Neutrophil (primary cell): ENCODE measurements around the gene TMEM45B.
"Not testable (repeated sequence)": the region's sequence is repeated elsewhere in the genome, so short reads cannot be mapped to it uniquely, and the experiment has no call there.

ENCODE experiments used
- H3K27ac ChIP-seq: fragments of 200-600 bp; sonication (generic); 2 replicates; pipeline ENCODE4 v1.5.1; 2016; ENCODE audit warnings: mild to moderate bottlenecking, moderate library complexity
- H3K27me3 ChIP-seq: fragments of 200-600 bp; sonication (generic); 2 replicates; pipeline ENCODE4 v1.6.0; 2016; ENCODE audit warnings: mild to moderate bottlenecking
- H3K36me3 ChIP-seq: fragments of 200-600 bp; sonication (generic); 2 replicates; pipeline ENCODE4 v1.5.1; 2017
- H3K4me1 ChIP-seq, 2 experiments: fragments of 200-600 bp in 1 of 2; sonication (generic) in 1 of 2; 1 replicate in 1 of 2; 2 replicates in 1 of 2; pipeline versions ENCODE4 v1.5.1 to v1.6.1; 2013 to 2016; ENCODE audit warnings: low read depth in 1 of 2, low read length in 1 of 2, mild to moderate bottlenecking in 1 of 2, moderate library complexity in 1 of 2; ENCODE audit not compliant: control insufficient read depth in 1 of 2, insufficient read depth in 1 of 2
- H3K4me3 ChIP-seq, 2 experiments: fragments of 200-600 bp in 1 of 2; sonication (generic) in 1 of 2; 1 replicate in 1 of 2; 2 replicates in 1 of 2; pipeline ENCODE4 v1.5.1; 2013 to 2016; ENCODE audit warnings: low read depth in 1 of 2, low read length in 1 of 2, mild to moderate bottlenecking in 1 of 2, moderate library complexity in 1 of 2
- H3K9me3 ChIP-seq: fragments of 200-600 bp; sonication (generic); 2 replicates; pipeline ENCODE4 v1.5.1; 2016
- CTCF ChIP-seq: fragments of 200-600 bp; sonication (generic); IDR thresholded peaks from 2 replicates; pipeline ENCODE4 v1.5.1; 2016; ENCODE audit warnings: antibody characterized with exemption

Gene TMEM45B

GRCh38 chr11:129861702-129862522 lies 46.3 kb downstream of the TMEM45B start:
- no peak for TF ChIP-seq CTCF
- Histone ChIP-seq H3K27me3 (no peaks in the 10 kb centered on the region), H3K27ac (no peak overlapping the region), H3K9me3 (no peaks in the 10 kb centered on the region), H3K36me3 (peaks cover 86% of the 10 kb centered on the region), H3K4me1 (peaks cover 5 to 16% of the 10 kb centered on the region in 2 experiments), H3K4me3 (no peak overlapping the region)

- Histone ChIP-seq H3K27ac (no peak overlapping the region), H3K4me3 (no peak overlapping the region), H3K4me1 (peaks cover 5 to 19% of the 10 kb centered on the region in 2 experiments), H3K36me3 (peaks cover 90% of the 10 kb centered on the region), H3K9me3 (no peaks in the 10 kb centered on the region), H3K27me3 (no peaks in the 10 kb centered on the region)
- TF ChIP-seq CTCF, result no peak
Measured at GRCh38 chr11:129864811-129865210, 49.2 kb downstream of the TMEM45B start.

GRCh38 chr11:129865701-129866100 lies 50.1 kb downstream of the TMEM45B start:
- no peak overlapping the region for H3K4me3 ChIP-seq
- no peaks in the 10 kb centered on the region for H3K9me3 ChIP-seq
- H3K36me3 ChIP-seq, result peaks cover 90% of the 10 kb centered on the region
- no peak overlapping the region for H3K27ac ChIP-seq
- no peak for TF ChIP-seq CTCF
- H3K27me3 ChIP-seq, result no peaks in the 10 kb centered on the region
- H3K4me1 ChIP-seq, result peaks cover 5 to 19% of the 10 kb centered on the region in 2 experiments

GRCh38 chr11:129866311-129866710 lies 50.7 kb downstream of the TMEM45B start:
- Histone ChIP-seq H3K9me3 (no peaks in the 10 kb centered on the region), H3K4me3 (no peak overlapping the region), H3K4me1 (peaks cover 5 to 19% of the 10 kb centered on the region in 2 experiments), H3K36me3 (peaks cover 90% of the 10 kb centered on the region), H3K27ac (no peak overlapping the region), H3K27me3 (no peaks in the 10 kb centered on the region)
- TF ChIP-seq CTCF, result no peak

- peaks cover 92% of the 10 kb centered on the region for H3K36me3 ChIP-seq
- H3K4me3 ChIP-seq, result not testable (repeated sequence)
Measured at GRCh38 chr11:129868626-129869025, 53.0 kb downstream of the TMEM45B start.

GRCh38 chr11:129871914-129872313 lies 56.3 kb downstream of the TMEM45B start:
- no peak overlapping the region for H3K27ac ChIP-seq
- peaks cover 95% of the 10 kb centered on the region for H3K36me3 ChIP-seq
- H3K4me1 ChIP-seq, result peaks cover 0 to 3% of the 10 kb centered on the region in 2 experiments
- H3K27me3 ChIP-seq, result no peaks in the 10 kb centered on the region
- H3K9me3 ChIP-seq, result no peaks in the 10 kb centered on the region
- no peak overlapping the region for H3K4me3 ChIP-seq
- TF ChIP-seq CTCF, result no peak

More at GRCh38 chr11:129868626-129869025, 53.0 kb downstream of the TMEM45B start:
- peaks cover 5 to 19% of the 10 kb centered on the region in 2 experiments for H3K4me1 ChIP-seq
- H3K27me3 ChIP-seq, H3K9me3 ChIP-seq, H3K27ac ChIP-seq: not testable (repeated sequence)
